CD1c-positive myeloid dendritic cell (primary cell): ENCODE data around the gene GPR180.
A peak's percentile ranks its signal among the peaks of the same experiment; 100 is the strongest.
"Not testable (repeated sequence)": the region's sequence is repeated elsewhere in the genome, so short reads cannot be mapped to it uniquely, and the experiment has no call there.

Experiments used
- DNase-seq: peaks from one replicate; pipeline ENCODE4 v3.0.0-alpha.2; 2016; ENCODE audit errors: extremely low spot score

GPR180 gene

GRCh38 chr13:94596575-94596971, 5.1 kb upstream of the GPR180 start:
- no peak for DNase-seq

- DNase-seq = no peak
Observed at GRCh38 chr13:94598281-94598680, 3.4 kb upstream of the GPR180 start.

- DNase-seq = no peak
Observed at GRCh38 chr13:94599877-94600276, 1.8 kb upstream of the GPR180 start.

GRCh38 chr13:94602467-94602866, 810 bp downstream of the GPR180 start:
- DNase-seq = no peak

GRCh38 chr13:94607056-94607455, 5.4 kb downstream of the GPR180 start:
- no peak for DNase-seq

GRCh38 chr13:94607939-94608338, 6.3 kb downstream of the GPR180 start:
- no peak for DNase-seq

GRCh38 chr13:94608586-94608985, 6.9 kb downstream of the GPR180 start:
- DNase-seq = no peak

- DNase-seq = no peak
Observed at GRCh38 chr13:94609196-94609595, 7.5 kb downstream of the GPR180 start.

- no peak for DNase-seq
Observed at GRCh38 chr13:94610475-94610874, 8.8 kb downstream of the GPR180 start.

- no peak for DNase-seq
Observed at GRCh38 chr13:94612050-94612449, 10.4 kb downstream of the GPR180 start.

- DNase-seq = no peak
Observed at GRCh38 chr13:94613051-94613450, 11.4 kb downstream of the GPR180 start.

- peak; percentile 52 for DNase-seq
Observed at GRCh38 chr13:94617389-94618000, 15.8 kb downstream of the GPR180 start.

- no peak for DNase-seq
Observed at GRCh38 chr13:94620286-94620896, 18.7 kb downstream of the GPR180 start.

GRCh38 chr13:94622344-94622743, 20.7 kb downstream of the GPR180 start:
- peak; percentile 20 for DNase-seq

- no peak for DNase-seq
Observed at GRCh38 chr13:94623316-94623715, 21.7 kb downstream of the GPR180 start.

GRCh38 chr13:94630858-94631257, 29.2 kb downstream of the GPR180 start:
- no peak for DNase-seq

GRCh38 chr13:94632226-94632980, 30.7 kb downstream of the GPR180 start:
- DNase-seq = no peak

GRCh38 chr13:94636096-94636495, 34.4 kb downstream of the GPR180 start:
- DNase-seq = not testable (repeated sequence)

GRCh38 chr13:94636942-94637578, 35.4 kb downstream of the GPR180 start:
- no peak for DNase-seq

- DNase-seq = not testable (repeated sequence)
Observed at GRCh38 chr13:94637677-94638076, 36.0 kb downstream of the GPR180 start.

GRCh38 chr13:94640721-94641120, 39.1 kb downstream of the GPR180 start:
- DNase-seq = no peak

GRCh38 chr13:94641409-94641941, 39.8 kb downstream of the GPR180 start:
- DNase-seq = no peak
